HL-60/S4 treated with retinoic acid at 250 ng/mL for 4 days and 3 days (cell line): ENCODE results near the gene ICOS.

ENCODE experiments used
- in situ Hi-C: fragments of 300-500 bp; cut with MboI; formaldehyde crosslinking; loops from 2 replicates; pipeline ENCODE4 v1.7.0; 2022; ENCODE audit warnings: low sequenced_read_pairs

ICOS gene

DNA sequence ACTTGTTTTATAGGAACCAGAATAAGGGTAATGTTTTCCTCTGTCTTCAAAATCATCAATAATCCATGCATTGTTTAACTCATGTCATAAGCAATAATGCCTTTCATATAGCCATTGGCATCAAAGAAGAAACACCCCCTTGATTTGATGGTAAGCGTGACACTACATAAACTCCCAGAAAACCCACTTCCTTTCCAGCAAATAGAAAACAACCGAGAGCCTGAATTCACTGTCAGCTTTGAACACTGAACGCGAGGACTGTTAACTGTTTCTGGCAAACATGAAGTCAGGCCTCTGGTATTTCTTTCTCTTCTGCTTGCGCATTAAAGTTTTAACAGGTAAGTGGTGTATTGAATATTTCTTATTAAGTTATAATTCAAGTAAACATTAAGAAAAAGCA is at the start of gene ICOS:
Gene ICOS, plus strand, starts transcription at position 229 of the 400 bp plus-strand sequence. Its CDS starts 52 bp downstream, at position 281.
- in situ Hi-C loops: no loop called here

- in situ Hi-C loops: no loop called here
Measured at GRCh38 chr2:203887677-203888076, 48.9 kb upstream of the ICOS start.

DNA sequence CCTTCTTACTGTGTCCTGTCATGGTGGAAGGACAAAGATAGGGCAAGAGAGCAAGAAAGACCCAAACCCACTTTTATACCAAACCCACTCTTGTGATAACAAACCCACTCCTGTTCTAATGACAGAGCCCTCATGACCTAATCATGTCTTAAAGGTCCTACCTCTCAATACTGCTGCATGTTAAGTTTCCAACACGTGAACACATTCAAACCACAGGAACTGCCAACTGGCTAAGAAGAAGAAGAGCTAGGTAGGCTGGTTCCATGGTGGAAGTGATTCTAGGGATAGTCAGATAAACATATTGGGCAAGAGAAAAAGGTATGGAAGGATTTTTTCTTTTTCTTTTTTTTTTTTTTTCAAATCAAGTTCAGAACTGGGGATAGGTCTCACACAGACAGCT is 47.0 kb upstream of the ICOS start:
- in situ Hi-C loops: no loop called here

- in situ Hi-C loops: no loop called here
Measured at GRCh38 chr2:203889944-203890343, 46.6 kb upstream of the ICOS start.

- in situ Hi-C loops: no loop called here
Measured at GRCh38 chr2:203890733-203891132, 45.8 kb upstream of the ICOS start.

DNA sequence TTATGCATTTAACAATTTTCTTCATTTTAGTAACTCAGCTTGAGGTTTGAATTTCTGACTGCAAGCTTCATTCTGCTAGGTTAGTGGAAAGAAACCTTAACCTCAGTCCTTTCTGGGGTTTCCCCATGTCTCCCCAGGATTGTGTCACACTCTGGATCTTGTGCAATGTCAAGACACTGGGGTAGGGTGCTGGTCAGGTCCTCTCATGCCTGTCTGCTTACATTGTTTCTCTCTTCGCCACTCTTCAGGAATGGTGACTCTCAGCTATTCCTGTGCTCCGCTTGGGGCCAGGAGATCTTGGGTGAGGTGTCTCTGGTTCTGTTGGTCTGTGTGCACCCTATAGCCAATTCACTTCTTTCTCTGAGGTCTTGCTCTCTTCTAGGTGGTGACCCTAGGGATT is 45.1 kb upstream of the ICOS start:
- in situ Hi-C loops: no loop called here

- in situ Hi-C loops: no loop called here
Measured at GRCh38 chr2:203892207-203892606, 44.4 kb upstream of the ICOS start.

GRCh38 chr2:203893401-203893800 is 43.2 kb upstream of the ICOS start:
- in situ Hi-C loops: no loop called here

DNA sequence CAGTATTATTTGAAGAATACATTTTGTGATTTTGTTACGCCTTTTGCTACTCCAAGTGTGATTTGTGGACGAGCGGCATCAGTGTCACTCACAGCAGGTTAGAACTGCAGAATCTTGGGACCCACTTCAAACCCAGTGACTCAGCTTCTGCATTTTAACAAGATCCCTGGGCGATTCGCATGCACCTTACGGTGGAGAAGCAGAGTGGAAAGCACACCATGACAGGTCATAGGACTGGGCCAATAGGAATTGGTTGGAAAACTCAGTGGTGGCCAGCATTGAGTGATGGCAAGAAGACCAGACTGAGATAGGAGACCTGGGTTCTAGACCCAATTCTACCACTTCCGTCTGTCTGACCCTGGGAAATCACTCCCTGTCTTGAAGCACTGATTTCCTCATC is 42.7 kb upstream of the ICOS start:
- in situ Hi-C loops: no loop called here

- in situ Hi-C loops: no loop called here
Measured at GRCh38 chr2:203894262-203894661, 42.3 kb upstream of the ICOS start.

DNA sequence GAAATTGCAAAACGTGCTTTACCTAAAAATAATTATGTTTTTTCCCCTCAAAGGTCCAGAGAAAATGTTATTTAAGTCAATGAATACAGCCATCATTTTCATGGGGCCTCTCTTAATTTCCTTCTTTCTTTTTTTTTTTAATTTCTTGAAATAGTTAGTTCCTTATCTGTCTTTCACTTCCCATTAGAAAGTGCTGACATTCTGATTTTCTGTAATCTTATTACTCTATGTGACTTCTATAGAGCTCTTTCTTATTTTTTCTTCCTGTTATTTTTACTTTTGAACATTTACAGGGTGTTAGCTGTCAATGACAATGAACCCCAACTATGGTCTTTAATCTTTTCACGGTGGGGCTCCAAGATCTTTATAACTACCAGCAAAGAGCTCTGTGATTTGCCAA is 39.0 kb upstream of the ICOS start:
- in situ Hi-C loops: no loop called here

DNA sequence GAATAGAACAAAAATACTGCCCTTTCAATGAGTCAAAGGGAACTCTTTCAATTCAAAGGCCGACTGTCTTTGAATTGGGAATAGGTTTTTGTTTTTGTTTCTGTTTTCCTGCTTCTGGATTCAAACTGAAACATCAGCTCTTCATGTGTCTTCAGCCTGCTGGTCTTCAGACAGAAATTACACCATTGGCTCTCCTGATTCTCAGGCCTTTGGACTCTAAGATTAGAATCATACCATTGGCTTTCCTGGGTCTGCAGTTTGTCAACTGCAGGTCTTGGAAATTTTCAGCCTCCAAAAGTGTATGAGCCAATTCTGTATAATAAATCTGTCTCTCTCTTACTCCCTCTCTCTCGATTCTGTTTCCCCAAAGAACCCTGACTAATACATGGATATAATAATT is 37.9 kb upstream of the ICOS start:
- in situ Hi-C loops: no loop called here

DNA sequence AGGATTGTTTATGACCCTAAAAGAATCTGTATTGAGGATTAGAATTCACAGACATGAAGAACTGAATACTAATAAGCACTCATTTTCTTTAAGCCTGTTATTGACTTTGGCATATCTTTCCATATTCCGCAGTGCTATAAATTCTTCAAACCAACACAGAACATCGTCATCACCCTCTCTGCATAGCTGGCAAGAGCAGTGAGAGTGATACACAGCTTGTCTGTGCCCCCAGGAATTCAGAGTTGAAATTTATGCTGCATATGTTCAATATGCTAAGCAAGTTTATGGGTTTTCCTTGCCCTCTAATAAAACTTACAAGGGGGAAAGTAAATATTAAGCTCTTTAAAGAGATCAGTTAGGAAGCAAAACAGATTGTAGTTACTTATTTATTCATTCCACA is 36.3 kb upstream of the ICOS start:
- in situ Hi-C loops: no loop called here

DNA sequence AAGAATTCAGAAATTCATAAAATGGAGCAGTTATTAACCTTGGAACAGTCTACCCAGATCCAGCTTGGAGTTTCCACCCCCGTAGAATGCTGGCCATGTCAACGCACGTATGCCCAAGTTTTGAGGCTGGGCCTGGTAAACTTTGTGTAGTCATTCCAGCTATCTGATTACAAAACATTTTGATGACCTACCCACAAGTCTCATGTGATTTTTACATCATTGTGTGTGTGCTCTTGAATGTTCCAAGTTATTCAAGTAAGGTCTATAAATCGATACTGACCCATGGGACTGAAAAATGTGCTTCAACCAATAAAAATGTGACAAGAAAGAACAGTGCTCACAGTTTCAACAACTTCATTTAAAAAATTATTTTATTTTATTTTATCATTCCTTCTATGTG is 32.5 kb upstream of the ICOS start:
- in situ Hi-C loops: no loop called here

DNA sequence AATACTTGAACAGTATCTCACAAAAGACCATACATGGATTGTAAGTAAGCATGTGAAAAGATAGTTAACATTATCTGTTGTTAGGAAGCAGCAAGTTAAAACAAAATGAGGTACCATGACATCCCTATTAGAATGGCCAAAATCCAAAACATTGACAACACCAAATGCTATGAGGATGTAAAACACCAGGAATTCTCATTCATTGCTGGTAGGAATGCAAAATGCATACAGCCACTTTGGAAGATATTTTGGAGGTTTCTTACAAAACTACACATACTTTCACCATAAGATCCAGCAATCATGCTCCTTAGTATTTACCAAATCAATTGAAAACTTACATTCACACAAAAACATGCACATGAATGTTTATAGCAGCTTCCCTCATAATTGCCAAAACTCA is 30.9 kb upstream of the ICOS start:
- in situ Hi-C loops: no loop called here

GRCh38 chr2:203908066-203908796 is 28.3 kb upstream of the ICOS start:
- in situ Hi-C loops: no loop called here

DNA sequence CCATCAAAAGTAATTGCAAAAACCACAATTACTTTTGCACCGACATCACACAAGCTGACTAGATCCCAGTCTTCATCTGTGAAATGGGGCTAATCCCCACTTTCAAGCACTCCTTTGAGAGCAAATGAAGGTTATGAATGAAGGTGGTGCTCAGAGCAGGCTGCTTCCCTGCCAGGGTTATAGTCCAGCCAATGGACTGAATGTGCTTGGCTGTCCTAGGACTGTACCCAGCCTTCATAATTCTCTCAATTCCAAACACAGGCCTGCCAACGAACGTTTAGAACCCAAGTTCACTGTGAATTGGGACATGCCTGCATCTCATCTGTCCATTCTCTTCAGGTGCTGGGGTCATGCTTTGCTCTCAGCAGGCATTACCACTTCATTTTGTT is 27.8 kb upstream of the ICOS start:
- in situ Hi-C loops: no loop called here

DNA sequence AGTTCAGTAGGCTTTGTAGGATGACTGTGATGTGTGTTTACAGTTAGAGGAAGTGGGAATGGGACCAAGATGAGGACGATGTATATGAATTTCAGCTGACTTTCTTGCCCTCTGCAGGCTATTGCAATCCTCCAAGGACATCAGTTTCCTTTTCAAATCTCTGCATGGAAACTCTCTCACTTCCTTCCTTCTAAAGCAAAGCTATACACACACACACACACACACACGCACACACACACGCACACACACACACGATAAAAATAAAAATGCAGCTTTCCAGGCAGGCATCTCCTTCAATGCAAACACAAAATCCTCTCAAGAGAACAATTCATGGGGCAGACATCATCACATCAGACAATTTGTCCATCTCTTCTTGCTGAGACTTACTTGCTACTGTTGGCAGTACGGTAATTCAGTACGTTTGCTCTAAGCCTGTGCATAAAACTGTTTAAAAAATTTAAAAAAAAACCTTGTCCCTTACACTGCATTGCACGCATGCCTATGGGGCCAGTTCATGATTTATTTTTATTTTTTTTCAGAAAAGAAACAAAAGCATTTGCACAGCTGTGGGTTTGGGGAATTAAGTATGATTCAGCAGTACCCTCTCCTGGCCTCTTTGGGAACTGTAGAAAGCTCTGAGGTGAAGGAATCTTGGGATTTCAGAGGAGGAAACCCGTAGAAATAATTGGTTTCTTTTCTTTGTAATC is 27.1 kb upstream of the ICOS start:
- in situ Hi-C loops: no loop called here

DNA sequence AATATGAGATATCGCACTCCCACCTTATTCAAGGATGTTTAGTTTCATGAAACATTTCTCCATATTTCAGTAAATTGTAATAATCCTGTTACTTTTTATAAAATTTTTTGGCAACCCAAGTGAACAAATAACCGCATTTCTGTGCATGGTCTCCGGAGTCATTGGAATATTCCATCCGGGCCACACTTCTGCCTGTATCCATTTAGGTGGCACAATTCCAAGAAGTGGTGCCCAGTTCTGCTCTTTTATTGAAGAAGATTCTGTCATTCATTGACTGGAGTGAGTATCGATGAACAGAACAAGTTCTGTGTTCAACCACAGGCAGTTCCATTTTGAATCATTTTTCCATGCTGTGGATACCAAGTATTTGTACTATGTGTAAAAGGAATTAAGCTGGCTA is 26.6 kb upstream of the ICOS start:
- in situ Hi-C loops: no loop called here

DNA sequence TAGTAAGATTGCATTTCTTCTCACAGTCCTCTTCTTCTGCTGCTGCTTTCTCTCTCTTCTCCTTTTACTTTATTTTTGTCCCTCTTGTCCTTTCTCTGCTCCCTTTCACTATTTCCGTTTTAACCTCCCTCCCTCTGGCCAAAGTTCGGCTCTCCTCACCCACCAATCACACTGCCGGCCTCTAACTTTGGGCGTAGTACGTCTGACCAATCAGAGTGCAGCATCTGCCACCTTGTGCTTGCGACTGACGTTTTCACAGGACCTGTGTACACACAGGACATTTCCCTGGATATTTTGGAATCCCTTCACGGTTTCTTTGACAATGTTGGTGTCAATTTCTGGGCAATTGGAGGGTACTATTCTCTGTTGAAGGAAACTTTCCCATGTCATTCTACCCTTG is 22.6 kb upstream of the ICOS start:
- in situ Hi-C loops: no loop called here

GRCh38 chr2:203914546-203915182 is 21.9 kb upstream of the ICOS start:
- in situ Hi-C loops: no loop called here

DNA sequence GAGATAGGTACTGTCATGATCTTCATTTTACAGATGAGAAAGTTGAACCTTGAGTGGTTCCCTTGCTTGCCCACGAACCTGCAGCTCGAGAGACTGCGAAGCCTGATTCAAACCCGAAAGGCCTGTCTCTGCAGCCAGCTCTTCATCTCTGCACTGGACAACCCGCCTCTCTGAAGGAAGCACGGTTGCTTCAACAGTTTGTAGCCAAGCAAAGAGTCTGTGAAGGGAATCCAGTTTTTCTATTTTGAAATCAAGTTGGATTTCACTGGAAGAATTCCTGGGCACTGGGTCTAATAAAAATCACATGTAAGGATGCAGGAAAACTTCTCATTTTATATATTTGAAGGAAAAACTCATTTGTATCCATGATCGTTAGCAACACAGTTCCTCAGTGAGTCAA is 21.3 kb upstream of the ICOS start:
- in situ Hi-C loops: no loop called here
